HG03565 (cell line): ENCODE measurements around the gene RBPJL.

Experiments used
- ATAC-seq: cut with Tn5 transposase; IDR thresholded peaks from one replicate; pipeline ENCODE4 v1.9.1; 2021; ENCODE audit warnings: mild to moderate bottlenecking, moderate library complexity; ENCODE audit not compliant: unreplicated experiment

Gene RBPJL

GRCh38 chr20:45316150-45317080 is 9.8 kb downstream of the RBPJL start:
- ATAC-seq: no peak

- ATAC-seq: no peak
Measured at GRCh38 chr20:45317826-45318225, 11.2 kb downstream of the RBPJL start.

GRCh38 chr20:45318386-45318939 is 11.8 kb downstream of the RBPJL start:
- no peak for ATAC-seq

GRCh38 chr20:45318948-45319347 is 12.3 kb downstream of the RBPJL start:
- ATAC-seq: no peak

GRCh38 chr20:45320948-45321595 is 14.4 kb downstream of the RBPJL start:
- ATAC-seq: no peak

GRCh38 chr20:45322952-45323383 is 16.3 kb downstream of the RBPJL start:
- no peak for ATAC-seq

GRCh38 chr20:45323731-45324130 is 17.1 kb downstream of the RBPJL start:
- ATAC-seq: no peak

- no peak for ATAC-seq
Measured at GRCh38 chr20:45325371-45325770, 18.7 kb downstream of the RBPJL start.

- ATAC-seq: no peak
Measured at GRCh38 chr20:45328451-45328850, 21.8 kb downstream of the RBPJL start.

GRCh38 chr20:45329497-45330319 is 23.1 kb downstream of the RBPJL start:
- no peak for ATAC-seq

- ATAC-seq: no peak
Measured at GRCh38 chr20:45330476-45330875, 23.8 kb downstream of the RBPJL start.

- ATAC-seq: no peak
Measured at GRCh38 chr20:45336530-45337366, 30.1 kb downstream of the RBPJL start.

GRCh38 chr20:45337367-45338120 is 30.9 kb downstream of the RBPJL start:
- no peak for ATAC-seq

GRCh38 chr20:45338121-45339030 is 31.7 kb downstream of the RBPJL start:
- ATAC-seq: no peak

- ATAC-seq: no peak
Measured at GRCh38 chr20:45339084-45339483, 32.4 kb downstream of the RBPJL start.

- ATAC-seq: no peak
Measured at GRCh38 chr20:45339799-45340198, 33.2 kb downstream of the RBPJL start.

GRCh38 chr20:45340236-45340847 is 33.7 kb downstream of the RBPJL start:
- ATAC-seq: no peak

- ATAC-seq: no peak
Measured at GRCh38 chr20:45340951-45341350, 34.3 kb downstream of the RBPJL start.
